ENCODE results near the gene NUP210. TPM values are rescaled to one million over a fixed set of nuclear protein-coding genes. Genes with fewer than 3 reads are reported as not detected.

NUP210 gene
- total and polyA plus RNA-seq, 4 donors, result 9.9 to 38.6 (median 22.9) TPM

DNA sequence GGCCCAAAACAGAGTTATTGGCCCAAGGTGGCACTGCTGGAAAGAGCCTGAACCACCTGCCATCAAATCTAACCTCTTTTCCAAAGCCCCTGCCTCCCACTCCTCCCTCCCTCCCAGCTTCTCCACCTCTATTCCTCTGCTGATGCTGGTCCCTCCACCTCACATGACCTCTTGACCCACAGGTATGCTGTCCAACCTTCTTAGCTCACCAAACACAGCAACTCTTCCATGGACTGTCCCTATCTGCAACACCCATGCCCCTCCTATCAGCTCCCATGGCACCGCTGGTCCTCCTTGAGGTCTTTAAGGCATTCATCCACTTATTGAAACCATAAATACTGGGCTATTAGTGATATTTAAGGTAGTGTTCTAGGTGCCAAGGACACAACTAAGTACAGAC lies 12.6 kb downstream of the NUP210 start:
- WGBS, result 95% methylated on average over 1 of the region's 1 CpG
- no peak overlapping the region for H3K4me3 ChIP-seq (ENCODE audit: low read depth in 1 of 3, low read length in 3 of 3)
- peaks cover 0 to 5% (median 0%) of the 10 kb centered on the region in 4 donors for H3K4me1 ChIP-seq (ENCODE audit: control insufficient read depth in 4 of 4, insufficient read depth in 4 of 4, low read length in 3 of 4)
- H3K36me3 ChIP-seq (ENCODE audit: control insufficient read depth in 4 of 4, insufficient read depth in 3 of 4, low read depth in 1 of 4, low read length in 3 of 4), result no peaks in the 10 kb centered on the region
- DNase-seq (ENCODE audit: low spot score), result no peak
- H3K27ac ChIP-seq (ENCODE audit: low read depth in 1 of 2, low read length in 2 of 2), result no peak overlapping the region
- no peak overlapping the region for H3K9ac ChIP-seq (ENCODE audit: low read depth in 1 of 2, low read length in 2 of 2)
- H3K27me3 ChIP-seq (ENCODE audit: control insufficient read depth in 4 of 4, insufficient read depth in 4 of 4, low read length in 3 of 4), result no peaks in the 10 kb centered on the region
- H3K9me3 ChIP-seq (ENCODE audit: control insufficient read depth in 4 of 4, low read length in 3 of 4), result no peaks in the 10 kb centered on the region
- TF ChIP-seq RXRA (IDR thresholded peaks at IDR 0.05) (no peak), FOXA1 (IDR thresholded peaks at IDR 0.05) (no peak)
- TF ChIP-seq, protein P1, sequence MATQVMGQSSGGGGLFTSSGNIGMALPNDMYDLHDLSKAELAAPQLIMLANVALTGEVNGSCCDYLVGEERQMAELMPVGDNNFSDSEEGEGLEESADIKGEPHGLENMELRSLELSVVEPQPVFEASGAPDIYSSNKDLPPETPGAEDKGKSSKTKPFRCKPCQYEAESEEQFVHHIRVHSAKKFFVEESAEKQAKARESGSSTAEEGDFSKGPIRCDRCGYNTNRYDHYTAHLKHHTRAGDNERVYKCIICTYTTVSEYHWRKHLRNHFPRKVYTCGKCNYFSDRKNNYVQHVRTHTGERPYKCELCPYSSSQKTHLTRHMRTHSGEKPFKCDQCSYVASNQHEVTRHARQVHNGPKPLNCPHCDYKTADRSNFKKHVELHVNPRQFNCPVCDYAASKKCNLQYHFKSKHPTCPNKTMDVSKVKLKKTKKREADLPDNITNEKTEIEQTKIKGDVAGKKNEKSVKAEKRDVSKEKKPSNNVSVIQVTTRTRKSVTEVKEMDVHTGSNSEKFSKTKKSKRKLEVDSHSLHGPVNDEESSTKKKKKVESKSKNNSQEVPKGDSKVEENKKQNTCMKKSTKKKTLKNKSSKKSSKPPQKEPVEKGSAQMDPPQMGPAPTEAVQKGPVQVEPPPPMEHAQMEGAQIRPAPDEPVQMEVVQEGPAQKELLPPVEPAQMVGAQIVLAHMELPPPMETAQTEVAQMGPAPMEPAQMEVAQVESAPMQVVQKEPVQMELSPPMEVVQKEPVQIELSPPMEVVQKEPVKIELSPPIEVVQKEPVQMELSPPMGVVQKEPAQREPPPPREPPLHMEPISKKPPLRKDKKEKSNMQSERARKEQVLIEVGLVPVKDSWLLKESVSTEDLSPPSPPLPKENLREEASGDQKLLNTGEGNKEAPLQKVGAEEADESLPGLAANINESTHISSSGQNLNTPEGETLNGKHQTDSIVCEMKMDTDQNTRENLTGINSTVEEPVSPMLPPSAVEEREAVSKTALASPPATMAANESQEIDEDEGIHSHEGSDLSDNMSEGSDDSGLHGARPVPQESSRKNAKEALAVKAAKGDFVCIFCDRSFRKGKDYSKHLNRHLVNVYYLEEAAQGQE (IDR thresholded peaks at IDR 0.05), result no peak
- TF ChIP-seq, protein P2, sequence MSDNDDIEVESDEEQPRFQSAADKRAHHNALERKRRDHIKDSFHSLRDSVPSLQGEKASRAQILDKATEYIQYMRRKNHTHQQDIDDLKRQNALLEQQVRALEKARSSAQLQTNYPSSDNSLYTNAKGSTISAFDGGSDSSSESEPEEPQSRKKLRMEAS (IDR thresholded peaks at IDR 0.05), result no peak

DNA sequence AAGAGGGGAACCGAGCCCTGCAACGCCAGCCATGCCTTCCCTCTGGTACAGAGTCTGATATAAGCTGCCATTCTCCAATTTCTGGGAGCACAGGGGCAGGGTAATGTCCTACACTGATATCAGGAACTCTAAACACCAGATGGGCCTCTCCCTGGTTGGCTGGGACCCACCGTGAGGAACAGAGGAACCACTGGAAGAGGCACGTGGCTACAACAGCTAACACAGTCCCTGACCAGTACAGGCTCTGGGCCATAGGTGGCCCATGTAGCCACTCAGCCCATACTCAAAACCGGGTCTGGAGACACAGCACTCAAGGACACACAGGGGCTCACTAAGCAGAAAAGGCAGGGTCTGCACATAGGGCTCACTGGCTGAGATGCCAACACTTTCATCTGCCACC lies 13.9 kb downstream of the NUP210 start:
- Histone ChIP-seq H3K27me3 (ENCODE audit: control insufficient read depth in 4 of 4, insufficient read depth in 4 of 4, low read length in 3 of 4) (no peaks in the 10 kb centered on the region), H3K36me3 (ENCODE audit: control insufficient read depth in 4 of 4, insufficient read depth in 3 of 4, low read depth in 1 of 4, low read length in 3 of 4) (no peaks in the 10 kb centered on the region), H3K9ac (ENCODE audit: low read depth in 1 of 2, low read length in 2 of 2) (no peak overlapping the region), H3K9me3 (ENCODE audit: control insufficient read depth in 4 of 4, low read length in 3 of 4) (no peaks in the 10 kb centered on the region), H3K4me3 (ENCODE audit: low read depth in 1 of 3, low read length in 3 of 3) (no peak overlapping the region), H3K4me1 (ENCODE audit: control insufficient read depth in 4 of 4, insufficient read depth in 4 of 4, low read length in 3 of 4) (peaks cover 0 to 5% (median 0%) of the 10 kb centered on the region in 4 donors), H3K27ac (ENCODE audit: low read depth in 1 of 2, low read length in 2 of 2) (no peak overlapping the region)
- 86% methylated on average over 5 of the region's 5 CpGs for WGBS
- DNase-seq (ENCODE audit: low spot score), result no peak
- TF ChIP-seq EGR1 (IDR thresholded peaks at IDR 0.05; ENCODE audit: low read depth in 2 of 2) (no peak), FOXA2 (IDR thresholded peaks at IDR 0.05) (no peak), HNF4G (IDR thresholded peaks at IDR 0.05) (no peak), TAF1 (conservative IDR thresholded peaks at IDR 0.05) (no peak), RXRA (IDR thresholded peaks at IDR 0.05) (no peak), JUND (IDR thresholded peaks at IDR 0.05) (no peak)
- TF ChIP-seq, protein P3, sequence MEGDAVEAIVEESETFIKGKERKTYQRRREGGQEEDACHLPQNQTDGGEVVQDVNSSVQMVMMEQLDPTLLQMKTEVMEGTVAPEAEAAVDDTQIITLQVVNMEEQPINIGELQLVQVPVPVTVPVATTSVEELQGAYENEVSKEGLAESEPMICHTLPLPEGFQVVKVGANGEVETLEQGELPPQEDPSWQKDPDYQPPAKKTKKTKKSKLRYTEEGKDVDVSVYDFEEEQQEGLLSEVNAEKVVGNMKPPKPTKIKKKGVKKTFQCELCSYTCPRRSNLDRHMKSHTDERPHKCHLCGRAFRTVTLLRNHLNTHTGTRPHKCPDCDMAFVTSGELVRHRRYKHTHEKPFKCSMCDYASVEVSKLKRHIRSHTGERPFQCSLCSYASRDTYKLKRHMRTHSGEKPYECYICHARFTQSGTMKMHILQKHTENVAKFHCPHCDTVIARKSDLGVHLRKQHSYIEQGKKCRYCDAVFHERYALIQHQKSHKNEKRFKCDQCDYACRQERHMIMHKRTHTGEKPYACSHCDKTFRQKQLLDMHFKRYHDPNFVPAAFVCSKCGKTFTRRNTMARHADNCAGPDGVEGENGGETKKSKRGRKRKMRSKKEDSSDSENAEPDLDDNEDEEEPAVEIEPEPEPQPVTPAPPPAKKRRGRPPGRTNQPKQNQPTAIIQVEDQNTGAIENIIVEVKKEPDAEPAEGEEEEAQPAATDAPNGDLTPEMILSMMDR (IDR thresholded peaks at IDR 0.05; ENCODE audit: low read depth, low read length, missing input control), result no peak

DNA sequence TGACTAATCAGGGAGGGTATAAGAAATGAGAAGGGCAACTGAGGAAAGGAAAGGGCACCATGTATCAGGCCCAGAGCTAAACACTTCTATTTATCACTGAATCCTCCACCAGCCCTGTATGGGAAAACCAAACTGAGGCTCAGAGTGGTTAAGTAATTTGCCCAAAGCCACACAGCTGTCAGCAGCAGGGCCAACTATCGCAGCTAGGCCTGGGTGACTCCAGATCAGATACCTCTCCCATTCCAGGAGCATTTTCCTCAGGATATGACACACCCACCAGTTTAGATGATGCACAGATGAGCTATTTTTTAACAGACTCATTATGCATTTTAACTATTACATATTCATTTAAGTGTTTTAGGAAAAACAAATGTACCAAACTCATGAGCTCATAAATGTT lies 14.5 kb downstream of the NUP210 start:
- no peak for TF ChIP-seq YY1 (IDR thresholded peaks at IDR 0.05)
- TF ChIP-seq, protein P3 (IDR thresholded peaks at IDR 0.05; ENCODE audit: low read depth, low read length, missing input control), result no peak
- Histone ChIP-seq H3K27ac (ENCODE audit: low read depth in 1 of 2, low read length in 2 of 2) (no peak overlapping the region), H3K27me3 (ENCODE audit: control insufficient read depth in 4 of 4, insufficient read depth in 4 of 4, low read length in 3 of 4) (no peaks in the 10 kb centered on the region), H3K4me3 (ENCODE audit: low read depth in 1 of 3, low read length in 3 of 3) (no peak overlapping the region), H3K9ac (ENCODE audit: low read depth in 1 of 2, low read length in 2 of 2) (no peak overlapping the region), H3K36me3 (ENCODE audit: control insufficient read depth in 4 of 4, insufficient read depth in 3 of 4, low read depth in 1 of 4, low read length in 3 of 4) (no peaks in the 10 kb centered on the region), H3K9me3 (ENCODE audit: control insufficient read depth in 4 of 4, low read length in 3 of 4) (no peaks in the 10 kb centered on the region), H3K4me1 (ENCODE audit: control insufficient read depth in 4 of 4, insufficient read depth in 4 of 4, low read length in 3 of 4) (peaks cover 0 to 5% (median 0%) of the 10 kb centered on the region in 4 donors)
- 100% methylated on average over 1 of the region's 1 CpG for WGBS
- no peak for DNase-seq (ENCODE audit: low spot score)

All from liver (tissue), 9 donors.